Activated CD4-positive, alpha-beta T cell treated with anti-CD3 and anti-CD28 coated beads for 48 hours (primary cell): ENCODE results near the gene UNC5CL.
"Not testable (repeated sequence)": the region's sequence is repeated elsewhere in the genome, so short reads cannot be mapped to it uniquely, and the experiment has no call there.

Source experiments
- DNase-seq: peaks from one replicate; pipeline ENCODE4 v3.0.0-alpha.2; 2020

The UNC5CL gene

DNA sequence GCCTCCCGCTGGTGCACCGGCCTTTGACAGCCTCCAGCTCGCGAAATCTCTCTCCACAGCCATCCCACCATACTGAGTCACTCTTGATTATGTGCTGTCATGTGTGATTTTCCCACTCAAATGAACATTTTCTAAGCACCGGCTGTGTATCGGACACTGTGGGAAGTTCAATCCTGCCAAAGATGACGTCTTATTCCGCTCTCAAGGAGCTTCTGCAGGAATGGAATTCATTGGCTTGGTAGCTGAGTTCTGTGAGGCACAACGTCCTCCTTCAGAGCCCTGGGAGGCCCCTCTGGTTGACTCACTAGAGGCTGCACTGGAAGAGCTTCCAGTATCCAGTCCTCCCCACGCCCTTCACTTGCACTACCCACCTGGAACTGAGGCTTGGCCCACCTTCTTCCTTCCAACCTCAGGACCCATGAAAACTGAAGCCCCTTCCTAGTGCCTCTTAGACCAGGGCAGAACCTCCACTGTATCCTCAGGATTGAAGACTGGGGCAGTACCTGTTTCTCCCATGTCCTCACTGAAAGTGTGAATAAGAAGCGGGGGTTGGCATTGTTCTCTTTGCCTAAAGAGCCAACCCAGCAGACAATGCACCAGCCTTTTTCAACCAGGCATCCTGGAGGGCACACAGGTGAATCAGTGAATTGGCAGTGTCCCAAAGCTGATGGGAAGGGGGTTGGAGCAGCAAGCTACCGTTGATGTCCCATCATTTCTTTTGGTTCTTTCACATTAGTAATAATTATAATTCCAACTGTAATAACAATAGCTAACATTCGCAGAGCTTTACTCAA, 1.7 kb downstream of the UNC5CL start:
- DNase-seq: no peak

- DNase-seq: no peak
Observed at GRCh38 chr6:41036601-41037000, 2.4 kb downstream of the UNC5CL start.

GRCh38 chr6:41036186-41036585, 2.8 kb downstream of the UNC5CL start:
- DNase-seq: no peak

- no peak for DNase-seq
Observed at GRCh38 chr6:41033776-41034175, 5.2 kb downstream of the UNC5CL start.

DNA sequence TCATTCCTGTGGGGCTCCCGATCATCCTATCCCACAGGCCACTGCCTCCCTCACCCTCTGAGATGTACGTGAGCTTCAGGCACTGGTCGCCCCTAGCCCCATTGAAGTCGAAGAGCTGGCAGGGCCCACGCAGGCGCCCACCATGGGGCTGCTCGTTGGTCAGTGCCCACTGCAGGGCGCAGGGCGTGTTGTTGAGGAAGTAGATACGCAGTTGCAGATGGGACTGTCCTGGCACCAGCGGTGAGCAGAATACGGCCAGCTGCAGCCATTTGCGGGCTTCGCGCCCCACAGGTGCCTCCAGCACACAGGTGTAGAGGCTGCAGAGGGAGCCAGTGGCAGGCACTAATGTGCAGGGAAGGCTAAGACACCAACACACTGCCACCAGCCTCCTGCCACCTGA, 6.2 kb downstream of the UNC5CL start:
- no peak for DNase-seq

GRCh38 chr6:41028561-41029412, 10.2 kb downstream of the UNC5CL start:
- DNase-seq: no peak

DNA sequence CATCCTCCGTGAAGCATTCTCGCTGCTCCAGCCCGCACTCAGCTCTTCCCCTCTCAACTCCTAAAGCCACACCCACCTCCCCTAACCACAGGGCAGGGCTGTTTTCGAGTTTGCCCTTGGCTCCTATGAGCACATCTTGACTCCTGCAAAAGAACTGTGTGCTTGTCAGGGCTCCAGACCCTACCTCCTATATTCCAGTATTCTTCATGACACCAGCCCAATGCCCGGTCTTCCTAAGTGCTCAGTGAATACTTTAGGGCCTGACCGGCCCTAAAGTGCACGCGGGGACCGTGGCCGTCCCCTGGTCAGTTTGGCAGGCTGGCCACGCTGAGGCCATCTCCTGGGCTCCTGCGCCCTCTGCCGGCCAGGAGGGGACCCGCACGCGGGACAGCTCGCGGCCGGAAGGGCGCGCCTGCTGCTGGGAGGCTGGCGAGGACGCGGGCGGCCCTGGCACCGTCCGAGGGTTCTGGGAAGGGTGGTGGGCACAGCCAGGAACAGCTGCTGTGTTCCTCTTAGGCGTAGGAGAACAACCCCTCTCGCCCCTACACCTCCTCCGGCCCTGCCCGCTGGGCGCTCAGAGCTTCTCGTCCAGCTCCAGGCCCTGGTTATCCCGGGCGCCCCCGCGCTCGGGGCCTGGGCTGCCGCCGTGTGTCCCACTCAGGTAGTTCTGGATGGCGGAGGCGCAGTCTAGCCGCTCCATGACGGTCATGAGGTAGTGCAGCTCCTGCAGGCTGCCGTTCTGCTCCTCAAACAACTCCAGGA, 11.0 kb downstream of the UNC5CL start:
- DNase-seq: peak; percentile 81

DNA sequence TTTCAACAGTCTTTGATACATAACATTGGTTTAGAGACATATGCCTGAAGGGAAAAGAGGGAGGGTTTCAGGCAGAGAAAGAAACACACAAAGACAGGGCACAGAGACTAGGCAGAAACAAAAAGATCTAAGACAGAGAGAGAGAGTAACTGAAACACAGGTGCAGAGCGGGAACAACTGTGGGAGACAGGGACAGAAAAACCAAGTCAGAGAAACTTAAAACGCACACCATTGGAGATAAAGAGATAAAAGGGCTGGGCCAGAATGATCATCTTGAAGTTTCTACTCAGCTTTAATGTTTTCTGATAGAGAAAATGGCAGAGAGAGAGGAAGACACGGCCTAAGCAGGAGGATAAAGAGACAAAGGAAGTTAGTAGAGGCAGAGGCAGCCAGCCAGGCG, 11.8 kb downstream of the UNC5CL start:
- DNase-seq: no peak

- no peak for DNase-seq
Observed at GRCh38 chr6:41025966-41026530, 13.0 kb downstream of the UNC5CL start.

DNA sequence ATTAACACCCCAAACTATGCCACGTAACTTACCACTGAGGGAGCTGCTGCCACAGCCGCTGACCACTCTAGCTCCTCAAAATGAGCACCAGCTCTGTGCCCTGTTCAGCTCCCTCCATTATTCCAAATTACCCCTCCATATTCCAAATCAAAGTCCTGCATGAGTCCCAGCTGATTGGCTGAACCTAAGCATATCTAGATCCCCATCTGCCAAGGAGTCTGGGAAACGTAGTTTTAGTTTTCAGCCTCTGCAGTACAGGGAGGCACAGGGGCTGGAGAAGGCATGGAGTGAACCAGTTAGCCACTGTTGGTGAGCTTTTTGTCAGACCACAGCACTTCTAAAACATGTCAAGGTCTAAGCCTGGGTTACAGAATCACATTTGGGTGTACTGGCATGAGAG, 15.9 kb downstream of the UNC5CL start:
- no peak for DNase-seq

DNA sequence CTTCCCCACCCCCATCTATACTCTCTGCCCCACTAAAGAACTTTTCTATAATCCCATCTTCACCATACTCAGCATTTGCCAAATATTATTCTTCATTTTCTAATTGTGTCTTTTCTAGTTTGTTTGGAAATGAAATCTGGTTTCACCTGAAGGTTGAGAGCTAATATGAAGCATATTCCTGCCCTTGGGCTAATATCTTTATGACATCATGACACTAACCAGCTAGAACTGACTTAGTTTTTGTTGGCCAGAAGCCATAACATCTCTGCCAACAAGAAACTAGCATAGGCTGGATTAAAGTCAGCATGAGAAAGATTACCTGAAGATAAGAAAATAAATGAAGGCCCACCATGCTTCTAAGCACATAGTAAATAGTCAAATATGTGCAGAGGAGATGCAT, 16.7 kb downstream of the UNC5CL start:
- no peak for DNase-seq

DNA sequence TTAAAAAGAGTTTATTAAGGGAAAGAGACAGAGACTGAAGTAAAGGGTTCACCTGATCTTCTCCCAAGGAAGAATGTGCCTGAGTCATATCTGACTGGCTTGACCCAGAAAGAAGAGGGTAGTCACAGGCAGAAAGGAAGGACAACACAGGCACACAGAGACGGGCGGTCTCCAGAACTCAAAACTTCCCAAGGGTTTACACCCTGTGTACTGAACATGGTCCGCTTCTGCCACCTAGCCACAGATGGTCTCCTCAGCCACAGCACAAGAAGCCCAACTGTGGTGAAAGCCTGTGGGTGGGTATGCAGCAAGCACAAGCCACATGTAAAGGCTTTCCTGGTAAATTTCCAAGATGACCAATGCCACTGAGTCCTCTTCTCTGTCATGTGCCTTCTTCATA, 17.2 kb downstream of the UNC5CL start:
- DNase-seq: no peak

GRCh38 chr6:41017663-41018062, 21.4 kb downstream of the UNC5CL start:
- no peak for DNase-seq

DNA sequence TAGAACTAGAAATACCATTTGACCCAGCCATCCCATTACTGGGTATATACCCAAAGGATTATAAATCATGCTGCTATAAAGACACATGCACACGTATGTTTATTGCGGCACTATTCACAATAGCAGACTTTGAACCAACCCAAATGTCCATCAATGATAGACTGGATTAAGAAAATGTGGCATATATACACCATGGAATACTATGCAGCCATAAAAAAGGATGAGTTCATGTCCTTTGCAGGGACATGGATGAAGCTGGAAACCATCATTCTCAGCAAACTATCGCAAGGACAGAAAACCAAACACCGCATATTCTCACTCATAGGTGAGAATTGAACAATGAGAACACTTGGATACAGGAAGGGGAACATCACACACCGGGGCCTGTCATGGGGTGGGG, 23.2 kb downstream of the UNC5CL start:
- not testable (repeated sequence) for DNase-seq

- no peak for DNase-seq
Observed at GRCh38 chr6:41014780-41015179, 24.2 kb downstream of the UNC5CL start.

GRCh38 chr6:41013466-41014153, 25.4 kb downstream of the UNC5CL start:
- DNase-seq: no peak

DNA sequence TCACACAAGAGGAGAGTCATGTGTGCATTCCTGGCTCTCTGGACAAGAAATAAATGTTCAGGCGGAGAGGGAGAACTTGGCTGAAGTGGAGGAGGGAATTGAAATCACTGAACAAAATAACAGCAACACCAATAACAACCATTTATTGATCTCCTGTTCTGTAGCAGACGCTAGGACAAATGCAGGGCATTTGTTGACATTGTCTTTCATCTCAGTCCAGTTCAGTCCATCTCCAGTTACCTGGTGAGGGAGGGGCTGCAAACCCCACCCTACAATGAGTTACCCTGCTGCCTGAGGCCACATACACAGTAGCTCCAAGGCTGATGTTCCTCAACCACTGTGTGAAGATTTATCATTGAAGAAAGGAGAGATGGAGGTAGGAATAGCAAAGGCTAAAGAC, 27.3 kb downstream of the UNC5CL start:
- no peak for DNase-seq

DNA sequence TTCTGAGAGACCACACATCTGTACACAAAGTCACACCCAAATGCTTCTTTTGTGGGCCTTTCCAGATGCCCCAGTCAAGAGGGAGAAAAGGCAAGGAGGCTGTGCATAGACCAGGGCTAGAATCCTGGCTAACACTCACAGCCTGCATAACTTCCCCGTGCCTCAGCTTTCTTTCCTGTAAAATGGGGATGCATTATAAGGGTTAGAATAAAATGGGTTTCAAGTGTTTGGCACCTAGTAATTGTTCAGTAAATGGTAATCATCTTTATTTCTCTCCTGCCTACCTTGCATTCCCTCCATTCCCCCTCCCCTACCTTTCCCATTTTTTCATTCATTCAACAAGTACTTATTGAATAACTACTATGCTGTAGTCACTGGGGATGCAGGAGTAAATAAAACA, 29.4 kb downstream of the UNC5CL start:
- DNase-seq: no peak

GRCh38 chr6:41008011-41008410, 31.0 kb downstream of the UNC5CL start:
- DNase-seq: no peak

- not testable (repeated sequence) for DNase-seq
Observed at GRCh38 chr6:41006980-41007379, 32.0 kb downstream of the UNC5CL start.

DNA sequence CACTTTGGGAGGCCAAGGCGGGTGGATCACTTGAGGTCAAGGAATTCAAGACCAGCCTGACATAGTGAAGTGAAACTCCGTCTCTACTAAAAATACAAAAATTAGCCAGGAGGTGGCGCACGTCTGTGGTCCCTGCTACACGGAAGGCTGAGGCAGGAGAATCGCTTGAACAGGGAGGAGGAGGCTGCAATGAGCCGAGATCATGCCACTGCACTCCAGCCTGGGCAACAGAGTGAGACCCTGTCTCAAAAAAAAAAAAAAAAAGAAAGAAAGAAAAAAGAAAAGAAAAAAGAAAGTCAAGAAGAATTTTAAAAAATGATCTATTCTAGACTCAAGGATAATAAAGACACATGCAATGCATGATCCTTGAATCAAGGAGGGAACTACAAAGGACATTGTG, 32.8 kb downstream of the UNC5CL start:
- peak; percentile 65 for DNase-seq

GRCh38 chr6:41002168-41002567, 36.9 kb downstream of the UNC5CL start:
- DNase-seq: no peak

DNA sequence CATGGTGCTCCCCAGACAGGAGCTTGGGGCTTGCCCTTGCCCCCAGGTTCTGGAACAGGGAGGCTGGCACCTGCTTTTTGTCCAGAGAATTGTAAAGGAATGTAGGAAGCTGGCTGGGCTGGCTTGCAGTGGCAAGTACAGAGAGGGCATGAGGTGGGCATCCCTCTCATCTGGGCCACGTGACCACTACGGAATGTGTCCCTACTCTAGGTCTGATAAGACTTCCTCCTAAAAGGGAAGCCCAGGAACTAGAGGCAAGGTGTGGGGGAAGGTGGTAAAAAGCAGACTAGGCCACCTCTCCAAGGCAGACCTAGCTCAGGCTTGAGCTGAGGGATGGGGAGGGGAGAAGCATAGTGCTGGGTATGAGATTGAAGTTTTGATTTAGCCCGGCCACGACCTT, 38.8 kb downstream of the UNC5CL start:
- no peak for DNase-seq
